Endothelial cell of umbilical vein (primary cell): Measurements from ENCODE around the gene CCDC159. TPM values are rescaled to one million over a fixed set of nuclear protein-coding genes. Genes with fewer than 3 reads are reported as not detected.

Experiments
- BruUV-seq: library from RNA; stranded (reverse); fragments of 400-500 nt; replicated peaks from 2 replicates; lab custom pipeline; 2021; lab: Mats Ljungman, UMichigan
- CTCF ChIA-PET: fragments of 300-600, 350-600 bp; sonication (Branson Sonifier 250); formaldehyde crosslinking; loops from one replicate; lab custom pipeline; 2021; ENCODE audit warnings: antibody characterized with exemption, inconsistent platforms; lab: Charles Lee
- POLR2A ChIA-PET: fragments of 300-600, 350-600 bp; sonication (Branson Sonifier 250); formaldehyde crosslinking; loops from one replicate; lab custom pipeline; 2021; ENCODE audit warnings: antibody characterized with exemption, inconsistent platforms; lab: Charles Lee
- DNase-seq: peaks from one replicate; pipeline ENCODE4 v3.0.0-alpha.2; 2011; ENCODE audit warnings: low read depth, low spot score
- FAIRE-seq: peaks from 2 replicates; lab custom pipeline; 2011; peaks lifted over from hg19 to GRCh38; lab: Jason Lieb, UNC
- H2AFZ ChIP-seq: 2 replicates; pipeline ENCODE4 v1.6.0; 2012; ENCODE audit warnings: low read depth, low read length, control low read depth, inconsistent platforms
- H3K27ac ChIP-seq: 2 replicates; pipeline ENCODE4 v1.5.1; 2011; ENCODE audit warnings: low read depth, mild to moderate bottlenecking, control low read depth, low read length, moderate library complexity; ENCODE audit not compliant: insufficient read depth
- H3K27me3 ChIP-seq, 2 experiments: 2 replicates each; pipeline versions ENCODE4 v1.6.0 to v1.6.1; 2011; ENCODE audit warnings: low read length in 2 of 2, mixed read lengths in 1 of 2; ENCODE audit not compliant: control insufficient read depth in 2 of 2, insufficient read depth in 2 of 2
- H3K36me3 ChIP-seq, 2 experiments: 2 replicates in 1 of 2; 3 replicates in 1 of 2; pipeline ENCODE4 v1.5.1; 2011; ENCODE audit warnings: low read length in 2 of 2, mild to moderate bottlenecking in 1 of 2, moderate library complexity in 1 of 2; ENCODE audit not compliant: control insufficient read depth in 2 of 2, insufficient read depth in 2 of 2; ENCODE audit errors: extremely low read depth in 1 of 2
- H3K4me1 ChIP-seq: 3 replicates; pipeline ENCODE4 v1.5.1; 2011; ENCODE audit warnings: mild to moderate bottlenecking, low read length; ENCODE audit not compliant: control insufficient read depth, insufficient read depth; ENCODE audit errors: extremely low read depth
- H3K4me2 ChIP-seq: 2 replicates; pipeline ENCODE4 v1.6.1; 2011; ENCODE audit warnings: low read length, control low read depth, mixed read lengths; ENCODE audit not compliant: insufficient read depth
- H3K4me3 ChIP-seq, 3 experiments: fragments of 200-600 bp in 1 of 3; sonication (generic), shearing (Covaris generic) in 1 of 3; replicated peaks in 1 of 3; 2 replicates each; pipeline ENCODE4 v1.5.1; 2011 to 2016; ENCODE audit warnings: control low read depth in 3 of 3, low read length in 3 of 3, mild to moderate bottlenecking in 2 of 3, inconsistent platforms in 1 of 3, low read depth in 1 of 3, moderate library complexity in 1 of 3; ENCODE audit not compliant: insufficient read depth in 1 of 3
- H3K79me2 ChIP-seq: 2 replicates; pipeline ENCODE4 v1.6.0; 2012; ENCODE audit warnings: low read length, inconsistent platforms; ENCODE audit not compliant: control insufficient read depth, insufficient read depth
- H3K9ac ChIP-seq: replicated peaks from 2 replicates; pipeline ENCODE3; 2011; ENCODE audit warnings: low read length, control low read depth; ENCODE audit not compliant: insufficient read depth; ENCODE audit errors: extremely low read depth
- H3K9me1 ChIP-seq: replicated peaks from 3 replicates; pipeline ENCODE4 v1.6.0; 2011; ENCODE audit warnings: mild to moderate bottlenecking, low read length; ENCODE audit not compliant: control insufficient read depth, insufficient read depth; ENCODE audit errors: extremely low read depth
- H3K9me3 ChIP-seq: replicated peaks from 2 replicates; pipeline ENCODE4 v1.5.1; 2012; ENCODE audit warnings: low read length, inconsistent platforms; ENCODE audit not compliant: control insufficient read depth, insufficient read depth
- H4K20me1 ChIP-seq: replicated peaks from 2 replicates; pipeline ENCODE3; 2011; ENCODE audit warnings: mild to moderate bottlenecking, low read length; ENCODE audit not compliant: control insufficient read depth, insufficient read depth; ENCODE audit errors: extremely low read depth
- EZH2 ChIP-seq: IDR thresholded peaks from 2 replicates; pipeline ENCODE4 v1.6.1; 2012; ENCODE audit warnings: borderline replicate concordance, low read depth, mild to moderate bottlenecking, moderate library complexity, low read length, inconsistent platforms; ENCODE audit not compliant: severe bottlenecking
- FOS ChIP-seq: IDR thresholded peaks from 2 replicates; pipeline ENCODE4 v1.6.1; 2011; ENCODE audit warnings: mild to moderate bottlenecking, low read length, moderate library complexity, borderline replicate concordance; ENCODE audit not compliant: insufficient read depth
- GATA2 ChIP-seq: IDR thresholded peaks from 2 replicates; pipeline ENCODE4 v1.7.0; 2011; ENCODE audit warnings: low read depth, mild to moderate bottlenecking, moderate library complexity, mixed read lengths, low read length; ENCODE audit not compliant: insufficient read length, insufficient read depth
- JUN ChIP-seq: IDR thresholded peaks from 2 replicates; pipeline ENCODE4 v1.6.1; 2011; ENCODE audit warnings: borderline replicate concordance, low read depth; ENCODE audit not compliant: insufficient read length, insufficient read depth
- MAX ChIP-seq: IDR thresholded peaks from 2 replicates; pipeline ENCODE4 v1.6.1; 2011; ENCODE audit not compliant: insufficient read depth, insufficient read length
- MYC ChIP-seq: IDR thresholded peaks from one replicate; pipeline ENCODE4 v1.6.1; 2011; ENCODE audit warnings: mild to moderate bottlenecking, low read depth, low read length
- POLR2AphosphoS5 ChIP-seq: IDR thresholded peaks from 2 replicates; pipeline ENCODE4 v1.6.1; 2012; ENCODE audit warnings: low read depth, mild to moderate bottlenecking, control low read depth, low read length, moderate library complexity; ENCODE audit not compliant: insufficient read depth
- dilution Hi-C: fragments of 300-500 bp; cut with MboI; formaldehyde crosslinking; loops from one replicate; pipeline ENCODE4 v1.15.0; 2019; ENCODE audit warnings: low sequenced_read_pairs; ENCODE audit not compliant: extremely low pct_ligation_motif_present
- intact Hi-C: fragments of 100-400 bp; cut with micrococcal nuclease; formaldehyde crosslinking; loops from one replicate; pipeline ENCODE4 v1.10.0; 2022
- polyA plus RNA-seq, 4 experiments: library from polyadenylated mRNA; depleted of rRNA in 3 of 4; stranded (reverse) in 3 of 4; unstranded in 1 of 4; fragments of >200 nt; gene quantifications; 2 replicates each; pipeline versions ENCODE4 v1.2.1 to v1.2.3, GENCODE V29; 2011 to 2012; ENCODE audit warnings: missing spikeins in 1 of 4
- total RNA-seq: library from RNA; stranded (reverse); gene quantifications from 2 replicates; pipeline ENCODE4 v1.2.3, GENCODE V29; 2021
- TF ChIP-seq, protein P1 (sequence below), 2 donors: IDR thresholded peaks; 1 replicate in 1 of 2; 2 replicates in 1 of 2; pipeline ENCODE4 v1.5.1; 2011; ENCODE audit warnings: low read length in 2 of 2, mild to moderate bottlenecking in 2 of 2, moderate library complexity in 2 of 2, control low read depth in 1 of 2, inconsistent platforms in 1 of 2, low read depth in 1 of 2; ENCODE audit not compliant: insufficient read depth in 1 of 2; ENCODE audit errors: extremely low read depth in 1 of 2

The CCDC159 gene
- total and polyA plus RNA-seq, 2 donors (not counting 3 experiments of a cell fraction or from before 2014, with no cell fraction given), result 30.0 to 31.6 TPM

DNA sequence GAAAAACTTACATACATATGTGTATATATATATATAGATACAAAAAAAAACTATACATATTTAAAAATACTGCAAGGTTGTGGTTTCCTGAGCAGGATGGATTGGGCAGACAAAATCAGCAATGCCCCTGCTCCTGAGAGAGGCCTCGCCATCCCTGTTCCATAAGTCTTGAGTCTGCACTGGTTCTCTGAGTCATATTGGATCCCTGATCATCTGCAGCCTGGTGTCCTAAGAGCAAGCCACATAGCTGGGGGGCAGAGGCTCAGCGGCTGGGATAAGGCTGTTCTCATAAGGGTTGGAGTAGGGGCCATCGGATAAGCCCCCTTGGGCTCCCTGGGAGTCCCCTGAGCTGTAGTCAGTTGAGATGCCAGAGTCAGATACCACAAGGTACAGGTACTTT is 31.4 kb downstream of the CCDC159 start:
- no TSS peak for BruUV-seq
- DNase-seq, result no peak
- no peaks in the 10 kb centered on the region for H4K20me1 ChIP-seq
- intact Hi-C loops (no loop called here), dilution Hi-C loops (no loop called here)
- H3K9me3 ChIP-seq, result no peaks in the 10 kb centered on the region
- H3K9me1 ChIP-seq, result no peaks in the 10 kb centered on the region
- peaks cover 6% of the 10 kb centered on the region for H3K79me2 ChIP-seq
- CTCF ChIA-PET, result interaction anchor here (0.8 to 2.4 kb wide), 9 partner anchors 9 to 105 kb away, joined by 3 to 22 read pairs (median 4); partner anchors contain the start of genes ODAD3 and PRKCSH
- no peaks in the 10 kb centered on the region for H3K36me3 ChIP-seq
- H2AFZ ChIP-seq, result no peak overlapping the region
- H3K4me1 ChIP-seq, result peaks cover 44% of the 10 kb centered on the region
- no peak for FAIRE-seq
- POLR2A ChIA-PET, result interaction anchor here (0.5 to 0.7 kb wide), 2 partner anchors 33 to 84 kb away, joined by 3 to 4 read pairs; no protein-coding TSS in a partner anchor
- H3K4me2 ChIP-seq, result no peak overlapping the region
- H3K9ac ChIP-seq, result no peak overlapping the region
- H3K4me3 ChIP-seq, result no peak overlapping the region
- TF ChIP-seq MAX, result no peak
- no peak for TF ChIP-seq FOS
- TF ChIP-seq JUN, result no peak
- TF ChIP-seq, protein P1, sequence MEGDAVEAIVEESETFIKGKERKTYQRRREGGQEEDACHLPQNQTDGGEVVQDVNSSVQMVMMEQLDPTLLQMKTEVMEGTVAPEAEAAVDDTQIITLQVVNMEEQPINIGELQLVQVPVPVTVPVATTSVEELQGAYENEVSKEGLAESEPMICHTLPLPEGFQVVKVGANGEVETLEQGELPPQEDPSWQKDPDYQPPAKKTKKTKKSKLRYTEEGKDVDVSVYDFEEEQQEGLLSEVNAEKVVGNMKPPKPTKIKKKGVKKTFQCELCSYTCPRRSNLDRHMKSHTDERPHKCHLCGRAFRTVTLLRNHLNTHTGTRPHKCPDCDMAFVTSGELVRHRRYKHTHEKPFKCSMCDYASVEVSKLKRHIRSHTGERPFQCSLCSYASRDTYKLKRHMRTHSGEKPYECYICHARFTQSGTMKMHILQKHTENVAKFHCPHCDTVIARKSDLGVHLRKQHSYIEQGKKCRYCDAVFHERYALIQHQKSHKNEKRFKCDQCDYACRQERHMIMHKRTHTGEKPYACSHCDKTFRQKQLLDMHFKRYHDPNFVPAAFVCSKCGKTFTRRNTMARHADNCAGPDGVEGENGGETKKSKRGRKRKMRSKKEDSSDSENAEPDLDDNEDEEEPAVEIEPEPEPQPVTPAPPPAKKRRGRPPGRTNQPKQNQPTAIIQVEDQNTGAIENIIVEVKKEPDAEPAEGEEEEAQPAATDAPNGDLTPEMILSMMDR (IDR thresholded peaks at IDR 0.05; ENCODE audit: extremely low read depth in 1 of 2, insufficient read depth in 1 of 2, low read depth in 1 of 2, low read length in 2 of 2), result no peak
- TF ChIP-seq EZH2, result no peak
- TF ChIP-seq GATA2, result no peak
- TF ChIP-seq POLR2AphosphoS5, result no peak
- no peak for TF ChIP-seq MYC
- H3K27me3 ChIP-seq, result no peaks in the 10 kb centered on the region
- no peak overlapping the region for H3K27ac ChIP-seq
